Measurements from ENCODE around the gene GLRX3. TPM values are rescaled to one million over a fixed set of nuclear protein-coding genes. Genes with fewer than 3 reads are reported as not detected.

GLRX3 gene
- total RNA-seq = 10 to 100 TPM; 53.0 to 91.6 TPM

GRCh38 chr10:130136226-130137089, at the start of gene GLRX3:
GLRX3 (plus strand) TSS chr10:130136391; CDS start chr10:130136421, 30 bp downstream.

GRCh38 chr10:130110246-130111112, 25.7 kb upstream of the GLRX3 start, which contains the start of gene C10orf143:
C10orf143 (minus strand) TSS chr10:130110830; CDS start chr10:130110772, 58 bp downstream.

Other genes with a start within 250 kb of the GLRX3 start
- under 1 TPM in 1 of 2 donors, not detected in 1; under 0.01 TPM for gene EBF3, start 172.1 kb upstream of the GLRX3 start, total RNA-seq
- under 1 TPM in 1 of 2 donors, not detected in 1; 0.33 TPM for gene C10orf143, start 25.6 kb upstream of the GLRX3 start, total RNA-seq